ENCODE measurements around the gene PLXNB2.

Gene PLXNB2

DNA sequence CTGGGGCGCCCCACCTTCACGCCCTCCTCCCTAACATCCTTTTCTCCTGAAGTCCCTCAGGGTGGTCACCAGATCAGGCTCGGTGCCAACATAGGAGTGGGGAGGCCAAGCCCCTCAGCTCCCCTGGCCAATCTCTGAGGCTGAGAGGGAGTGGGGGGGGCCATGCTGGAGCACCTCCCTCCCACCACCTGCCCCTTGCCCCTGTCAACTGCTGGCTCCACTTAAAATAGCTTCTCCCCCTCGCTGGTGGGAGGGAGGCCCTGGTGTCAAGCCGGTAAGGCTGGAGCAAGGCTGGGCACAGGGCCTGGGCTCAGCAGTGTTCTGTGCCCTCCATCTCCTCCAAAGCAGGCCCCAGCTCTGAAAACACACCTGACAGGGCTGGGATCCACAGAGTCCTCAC lies 4.9 kb downstream of the PLXNB2 start:
- in situ Hi-C loops (cut with HindIII; ENCODE audit: low pct_ligation_motif_present, low pct_unique_long_range_greater_than_20kb, low sequenced_read_pairs), result no loop called here
- no peak for DNase-seq

- in situ Hi-C loops (cut with HindIII; ENCODE audit: low pct_ligation_motif_present, low pct_unique_long_range_greater_than_20kb, low sequenced_read_pairs), result no loop called here
Observed at GRCh38 chr22:50302041-50302541, 5.4 kb downstream of the PLXNB2 start.

GRCh38 chr22:50301581-50301991 lies 5.9 kb downstream of the PLXNB2 start:
- in situ Hi-C loops (cut with HindIII; ENCODE audit: low pct_ligation_motif_present, low pct_unique_long_range_greater_than_20kb, low sequenced_read_pairs), result no loop called here
- no peak for DNase-seq

More at GRCh38 chr22:50302041-50302541, 5.4 kb downstream of the PLXNB2 start:
- DNase-seq, result no peak

DNA sequence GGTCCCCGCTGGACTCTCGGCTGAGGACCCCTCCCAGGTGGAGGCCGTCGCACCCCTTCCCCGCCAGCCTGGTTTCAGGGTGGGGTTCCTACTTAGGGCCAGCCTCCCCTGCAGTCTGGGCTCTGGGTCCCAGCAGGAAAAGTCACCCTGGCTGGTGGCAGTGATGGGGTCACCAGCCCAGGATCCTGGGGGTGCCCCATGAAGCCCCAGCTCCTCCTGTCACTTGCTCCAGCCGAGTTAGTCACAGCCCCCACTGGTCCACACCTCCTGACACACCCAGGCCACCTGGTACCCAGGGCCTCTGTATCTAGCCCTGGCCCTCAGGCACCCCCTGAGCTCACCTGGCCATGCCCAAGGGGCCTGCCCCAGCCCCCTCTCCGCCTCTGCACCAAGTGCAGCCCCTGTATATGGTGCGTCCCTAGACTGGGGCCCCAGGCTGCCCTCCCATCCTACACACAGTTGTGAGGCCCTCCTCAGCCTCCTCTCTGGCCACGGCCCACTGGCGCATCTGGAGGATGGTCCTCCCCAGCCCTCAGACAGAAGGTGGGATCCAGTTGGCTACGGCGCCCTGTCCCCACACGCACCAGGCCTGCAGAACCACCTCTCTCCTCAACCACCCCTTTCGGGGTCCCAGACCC lies 6.7 kb downstream of the PLXNB2 start:
- in situ Hi-C loops (cut with HindIII; ENCODE audit: low pct_ligation_motif_present, low pct_unique_long_range_greater_than_20kb, low sequenced_read_pairs), result no loop called here
- DNase-seq, result no peak

DNA sequence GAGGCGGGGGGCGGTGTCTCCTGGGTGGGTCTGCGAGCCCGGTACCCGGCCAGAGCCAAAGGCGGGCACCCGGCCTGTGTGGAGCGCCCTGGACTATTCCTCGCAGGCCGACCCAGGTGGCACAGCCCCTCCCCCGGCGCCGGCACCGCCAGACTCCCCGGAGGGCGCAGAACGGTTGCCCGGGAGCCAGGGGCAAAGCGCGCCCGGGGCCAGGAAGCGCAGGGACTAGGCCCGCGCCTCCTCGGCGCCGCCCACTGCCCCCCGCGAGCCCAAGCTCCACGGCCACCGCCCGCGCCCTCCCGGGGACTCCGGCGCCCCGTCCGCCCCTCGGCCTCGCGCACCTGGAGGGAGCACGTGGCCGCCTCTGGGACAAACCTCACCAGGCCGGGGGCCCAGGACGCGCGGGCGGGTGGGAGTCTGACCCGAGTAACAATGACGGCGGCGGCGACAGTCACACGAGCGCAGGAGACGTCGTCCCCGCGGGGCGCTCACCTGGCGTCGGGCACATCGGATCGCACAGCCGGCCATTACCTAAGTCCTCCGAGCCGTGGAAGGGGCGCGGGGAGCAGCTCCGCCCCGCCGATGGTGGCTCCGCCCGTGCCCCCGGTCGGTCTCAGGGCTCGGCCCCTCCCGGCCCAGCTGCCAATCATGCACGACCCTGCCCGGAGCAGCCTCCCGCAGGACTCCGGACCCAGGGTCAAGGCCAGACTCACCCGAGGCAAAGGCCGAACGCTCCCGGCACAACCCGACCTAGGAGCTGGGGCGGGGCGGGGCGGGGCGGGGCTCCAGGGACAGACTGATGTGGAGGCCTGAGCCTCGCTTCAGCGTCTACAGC lies 7.4 kb downstream of the PLXNB2 start:
- in situ Hi-C loops (cut with HindIII; ENCODE audit: low pct_ligation_motif_present, low pct_unique_long_range_greater_than_20kb, low sequenced_read_pairs), result no loop called here
- DNase-seq, result no peak

DNA sequence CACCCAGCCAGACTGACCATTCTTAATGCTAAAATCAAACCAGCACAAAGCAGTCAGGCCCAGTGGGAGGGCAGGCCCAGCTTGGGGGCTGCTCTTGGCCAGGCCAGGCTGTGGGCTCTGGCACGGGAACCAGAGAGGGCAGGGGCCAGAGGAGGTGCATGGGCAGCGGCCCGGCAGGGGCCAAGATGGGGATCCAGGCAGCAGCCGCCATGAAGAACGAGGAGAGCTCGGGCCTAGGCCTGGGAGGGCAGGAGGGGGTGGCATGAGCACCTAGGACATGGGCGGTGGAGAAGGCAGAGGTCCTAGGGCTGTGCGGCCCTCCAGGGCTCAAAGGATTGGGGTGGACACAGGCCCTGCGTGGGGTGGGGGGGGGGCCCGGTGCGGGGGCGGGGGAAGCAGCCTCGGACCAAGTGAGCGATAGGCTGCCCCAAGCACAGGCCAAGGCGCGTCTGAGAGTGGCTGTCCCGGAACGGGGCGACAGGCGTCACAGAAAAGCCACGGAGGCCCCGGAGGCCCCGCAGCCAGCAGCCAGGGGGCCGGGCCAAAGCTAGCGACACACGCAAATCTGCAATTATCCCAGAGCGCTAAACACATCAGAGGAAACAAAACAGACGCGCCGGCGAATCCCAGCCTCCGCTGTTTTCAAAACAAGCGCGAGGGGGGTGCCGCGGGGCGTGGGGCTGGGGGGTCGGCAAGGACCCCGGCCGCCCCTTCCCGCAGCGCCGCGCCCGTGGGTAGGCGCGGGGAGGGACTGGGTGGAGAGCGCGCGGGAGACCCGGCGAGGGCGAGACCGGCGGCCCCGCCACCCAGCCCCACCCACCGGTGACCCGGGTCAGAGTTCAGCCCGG lies 8.3 kb downstream of the PLXNB2 start:
- in situ Hi-C loops (cut with HindIII; ENCODE audit: low pct_ligation_motif_present, low pct_unique_long_range_greater_than_20kb, low sequenced_read_pairs), result no loop called here
- DNase-seq, result no peak

GRCh38 chr22:50298266-50298637 lies 9.2 kb downstream of the PLXNB2 start:
- in situ Hi-C loops (cut with HindIII; ENCODE audit: low pct_ligation_motif_present, low pct_unique_long_range_greater_than_20kb, low sequenced_read_pairs), result no loop called here
- no peak for DNase-seq

DNA sequence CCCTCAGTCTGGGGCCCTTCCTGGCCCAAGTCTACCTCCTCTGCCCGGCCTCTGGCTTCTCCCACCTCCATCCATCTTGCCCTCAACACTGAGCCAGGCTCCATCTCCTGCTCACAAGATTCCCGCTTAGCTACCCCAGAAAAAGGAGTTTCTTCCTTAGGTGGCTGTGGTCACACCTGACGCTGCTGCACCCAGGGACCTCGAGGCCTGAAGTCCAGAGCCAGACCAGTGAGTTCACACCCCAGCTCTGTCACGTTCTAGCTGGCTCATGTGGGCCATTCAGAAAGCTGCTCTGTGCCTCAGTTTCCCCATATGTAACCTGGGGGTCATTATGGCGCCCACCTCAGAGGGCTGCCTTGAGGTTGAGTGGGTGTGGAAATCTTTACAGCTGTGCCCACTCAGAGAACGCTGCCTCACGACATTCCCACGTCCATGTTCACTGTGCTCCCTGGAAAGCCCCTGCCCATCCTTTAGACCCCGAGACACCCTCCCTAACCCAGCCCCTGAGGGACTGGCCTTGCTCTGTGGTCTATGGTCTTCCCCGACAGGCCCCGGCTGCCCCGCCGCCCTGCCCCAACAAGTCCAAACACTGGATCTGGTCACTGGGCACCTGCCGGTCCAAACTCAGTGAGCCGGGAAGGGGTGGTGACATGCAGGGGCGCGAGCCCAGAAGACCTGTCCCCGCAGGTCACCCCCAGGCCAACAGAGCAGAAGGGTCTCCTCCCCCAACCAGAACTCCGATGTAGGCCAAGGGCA lies 9.8 kb downstream of the PLXNB2 start:
- no peak for DNase-seq

GRCh38 chr22:50296658-50297490 lies 10.6 kb downstream of the PLXNB2 start:
- no peak for DNase-seq
- in situ Hi-C loops (cut with HindIII; ENCODE audit: low pct_ligation_motif_present, low pct_unique_long_range_greater_than_20kb, low sequenced_read_pairs), result no loop called here

More for the DNA sequence above, 9.8 kb downstream of the PLXNB2 start:
- in situ Hi-C loops (cut with HindIII; ENCODE audit: low pct_ligation_motif_present, low pct_unique_long_range_greater_than_20kb, low sequenced_read_pairs), result no loop called here

- in situ Hi-C loops (cut with HindIII; ENCODE audit: low pct_ligation_motif_present, low pct_unique_long_range_greater_than_20kb, low sequenced_read_pairs), result no loop called here
- DNase-seq, result no peak
Observed at GRCh38 chr22:50294319-50294656, 13.2 kb downstream of the PLXNB2 start.

GRCh38 chr22:50293441-50294318 lies 13.8 kb downstream of the PLXNB2 start:
- DNase-seq, result peak; percentile 80
- in situ Hi-C loops (cut with HindIII; ENCODE audit: low pct_ligation_motif_present, low pct_unique_long_range_greater_than_20kb, low sequenced_read_pairs), result no loop called here

GRCh38 chr22:50292643-50293440 lies 14.6 kb downstream of the PLXNB2 start:
- peak; percentile 49 for DNase-seq

DNA sequence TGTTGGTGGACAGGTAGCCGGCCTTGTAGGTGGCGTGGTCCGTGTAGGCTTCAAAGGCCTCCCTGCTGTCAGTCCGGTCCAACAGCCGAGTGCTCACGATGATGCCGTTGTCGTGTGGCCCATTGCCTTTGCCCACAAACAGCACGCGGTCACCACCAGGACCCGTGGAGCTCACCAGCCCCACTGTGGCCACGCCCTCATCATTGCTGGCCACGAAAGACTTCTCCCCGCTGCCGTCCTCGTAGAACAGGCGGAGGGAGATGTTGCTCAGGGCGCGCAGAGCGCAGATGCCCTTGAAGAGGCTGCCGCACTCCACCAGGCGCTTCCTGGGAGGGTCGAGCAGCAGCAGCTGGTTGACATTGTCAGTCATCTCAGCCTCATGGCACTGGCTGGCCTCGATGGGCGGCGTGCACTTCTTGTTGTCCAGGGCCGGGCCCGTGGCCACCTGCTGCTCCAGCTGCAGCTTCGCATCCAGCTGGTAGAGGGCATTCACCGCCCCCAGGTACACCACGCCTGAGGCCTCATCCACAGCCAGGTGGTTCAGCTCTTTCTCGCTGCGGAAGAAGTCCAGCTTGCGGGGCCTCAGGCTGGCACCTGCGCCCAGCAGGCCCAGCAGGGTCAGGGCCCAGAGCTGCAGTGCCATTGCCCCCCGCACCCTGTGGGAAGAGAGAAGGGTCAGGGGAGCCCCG lies 17.4 kb downstream of the PLXNB2 start:
- DNase-seq, result no peak
- in situ Hi-C loops (cut with HindIII; ENCODE audit: low pct_ligation_motif_present, low pct_unique_long_range_greater_than_20kb, low sequenced_read_pairs), result no loop called here

More at GRCh38 chr22:50292643-50293440, 14.6 kb downstream of the PLXNB2 start:
- in situ Hi-C loops (cut with HindIII; ENCODE audit: low pct_ligation_motif_present, low pct_unique_long_range_greater_than_20kb, low sequenced_read_pairs), result no loop called here

DNA sequence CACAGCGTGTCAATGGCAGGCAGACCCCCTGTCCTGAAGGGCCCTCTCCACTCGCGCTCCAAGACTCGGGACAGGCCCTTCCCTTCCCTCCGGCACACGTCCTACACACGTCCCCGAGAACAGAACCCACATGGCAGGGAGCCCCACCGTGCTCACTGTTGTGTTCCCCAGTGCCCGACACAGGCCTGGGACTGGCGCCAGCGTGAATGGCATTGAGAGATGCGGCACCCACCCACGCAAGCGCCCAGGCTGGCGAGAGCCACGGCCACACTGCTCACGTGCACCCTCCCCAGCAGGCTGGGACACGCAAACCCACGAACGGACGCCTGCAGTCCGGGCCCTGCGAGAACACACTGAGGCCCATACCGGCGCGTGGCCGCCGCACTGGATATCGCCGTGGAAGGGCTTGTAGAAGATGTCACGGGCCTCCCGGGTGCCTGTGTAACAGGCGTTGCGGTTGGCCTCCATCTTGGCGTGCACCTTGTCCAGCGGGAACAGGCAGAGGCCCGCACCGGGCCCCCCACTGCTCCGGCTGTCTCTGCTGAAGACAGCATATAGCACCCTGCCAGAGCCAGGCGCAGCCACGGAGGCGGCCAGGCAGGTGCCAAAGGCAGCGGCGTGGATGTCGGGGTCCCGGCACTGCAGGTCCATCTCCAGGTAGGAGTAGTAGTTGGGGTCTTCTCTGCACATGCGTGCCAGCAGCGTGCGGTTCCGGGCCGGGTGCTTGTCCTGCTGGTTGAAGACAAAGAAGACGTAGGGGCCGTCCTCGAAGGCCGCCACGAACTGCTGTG lies 18.1 kb downstream of the PLXNB2 start:
- no peak for DNase-seq
- in situ Hi-C loops (cut with HindIII; ENCODE audit: low pct_ligation_motif_present, low pct_unique_long_range_greater_than_20kb, low sequenced_read_pairs), result no loop called here

- in situ Hi-C loops (cut with HindIII; ENCODE audit: low pct_ligation_motif_present, low pct_unique_long_range_greater_than_20kb, low sequenced_read_pairs), result no loop called here
Observed at GRCh38 chr22:50287731-50288130, 19.7 kb downstream of the PLXNB2 start.

More at GRCh38 chr22:50287731-50288130, 19.7 kb downstream of the PLXNB2 start:
- no peak for DNase-seq
